SHP77 treated with DMSO at 0.1 percent for 48 hours (cell line): ENCODE results near the gene METTL23.
A peak's percentile ranks its signal among the peaks of the same experiment; 100 is the strongest.
"Not testable (repeated sequence)": the region's sequence is repeated elsewhere in the genome, so short reads cannot be mapped to it uniquely, and the experiment has no call there.

ENCODE experiments used
- DNase-seq: peaks from one replicate; lab custom pipeline; 2025; lab: John Stamatoyannopoulos, UW

The METTL23 gene

DNA sequence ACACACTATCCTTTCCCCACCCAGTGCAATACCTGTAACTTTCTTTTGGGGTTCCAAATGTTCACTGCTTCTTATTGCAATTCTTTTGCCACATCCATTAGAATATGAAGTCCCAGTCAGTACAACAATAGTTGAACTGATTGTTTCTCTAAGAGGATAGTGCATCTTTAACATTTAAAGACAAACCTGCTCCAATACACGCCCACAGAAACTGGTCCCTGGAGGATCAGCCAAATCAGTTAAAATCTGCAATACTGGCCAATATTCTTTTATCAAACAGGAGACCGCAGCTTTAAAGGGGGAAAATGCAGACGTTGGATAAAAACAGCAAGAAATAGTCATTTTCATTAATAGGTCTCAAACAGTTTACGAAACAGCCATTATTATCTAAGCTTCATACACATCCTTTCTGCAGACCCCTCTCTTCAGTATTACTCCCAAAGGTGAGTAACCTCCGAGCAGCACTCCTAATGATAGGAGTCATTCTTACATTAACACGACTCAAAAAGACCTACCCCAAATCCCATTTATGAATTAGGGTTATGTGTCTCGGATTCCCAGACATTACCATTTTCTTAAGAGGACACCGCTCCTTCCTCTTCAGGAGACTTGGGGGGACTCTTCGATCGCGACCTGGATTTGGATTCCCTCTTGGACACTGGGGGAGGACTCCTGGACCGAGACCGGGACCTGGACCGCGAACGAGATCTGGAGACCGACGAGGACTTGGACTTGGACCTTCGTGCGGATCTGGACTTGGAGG lies 9.1 kb downstream of the METTL23 start:
- DNase-seq, result no peak

DNA sequence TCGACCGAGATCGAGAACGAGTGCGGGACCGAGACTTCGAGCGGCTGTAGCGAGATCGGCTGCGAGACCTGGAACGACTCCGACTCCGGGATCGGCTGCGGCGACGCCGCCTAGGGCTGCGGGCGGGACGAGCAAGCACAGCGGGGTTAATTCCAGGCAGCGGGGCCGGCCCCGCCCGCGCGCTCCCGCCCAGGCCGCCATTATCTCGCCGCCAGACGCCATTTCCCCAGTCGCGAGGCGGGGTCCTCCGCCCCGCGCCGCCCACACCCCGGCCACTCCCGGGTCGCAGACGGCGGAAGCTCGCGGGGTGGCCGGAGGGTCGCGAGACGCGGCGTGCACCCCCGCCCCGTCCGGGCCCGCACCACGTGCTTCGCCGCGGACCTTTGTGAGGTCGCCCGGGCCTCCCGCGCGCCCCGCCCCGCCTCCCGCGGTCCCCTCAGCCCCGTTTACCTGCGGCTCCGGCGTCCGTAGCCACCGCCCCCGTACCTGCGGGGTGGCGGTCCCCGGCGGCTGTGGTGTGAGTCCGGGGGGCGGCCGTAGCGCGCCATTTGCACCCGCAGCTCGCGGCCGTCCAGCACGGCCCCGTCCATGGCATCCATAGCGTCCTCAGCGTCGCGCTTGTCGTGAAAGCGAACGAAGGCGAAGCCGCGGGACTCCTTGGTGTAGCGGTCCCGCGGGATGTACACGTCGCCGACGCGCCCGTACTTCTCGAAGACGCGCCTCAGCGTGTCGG lies 9.9 kb downstream of the METTL23 start:
- no peak for DNase-seq

DNA sequence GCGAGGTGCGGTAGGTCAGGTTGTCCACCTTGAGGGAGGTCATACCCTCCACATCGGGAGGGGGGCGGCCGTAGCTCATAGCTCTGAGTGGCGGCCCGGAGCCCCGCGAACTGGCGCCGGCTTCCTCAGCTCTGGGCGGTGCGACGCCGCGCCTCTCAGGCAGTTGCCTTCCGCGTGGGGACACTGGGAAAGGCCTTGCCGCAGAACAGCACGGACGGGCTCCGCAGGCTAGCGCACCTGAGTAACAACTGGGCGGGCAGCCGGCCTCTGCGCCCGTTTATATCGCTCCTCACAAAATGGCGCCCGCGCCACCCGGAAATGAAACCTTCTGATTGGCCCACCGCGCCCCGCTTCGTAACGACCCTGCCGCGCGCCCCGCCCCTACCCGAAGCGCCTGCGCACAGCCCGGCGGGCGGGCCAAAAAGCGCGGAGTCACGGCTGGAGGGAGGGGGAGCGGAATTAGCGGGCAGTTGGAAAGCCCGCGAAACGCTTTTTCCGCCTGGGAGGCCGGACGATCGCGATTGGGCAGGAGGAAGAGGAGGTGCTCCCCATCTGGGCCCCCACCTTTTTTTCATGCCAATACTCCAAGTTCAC lies 10.5 kb downstream of the METTL23 start, which contains the start of gene SRSF2:
SRSF2 (minus strand) TSS at position 250 of the 594 bp plus-strand sequence; CDS start at position 79, 171 bp downstream.
- DNase-seq, result peak; percentile 94

- peak; percentile 89 for DNase-seq
Measured at GRCh38 chr17:76737676-76738467, 11.2 kb downstream of the METTL23 start, which contains the start of gene MFSD11. MFSD11 (plus strand) TSS chr17:76738119; CDS start chr17:76738353, 234 bp downstream.

- no peak for DNase-seq
Measured at GRCh38 chr17:76738468-76738850, 11.8 kb downstream of the METTL23 start.

- DNase-seq, result not testable (repeated sequence)
Measured at GRCh38 chr17:76739568-76740115, 13.0 kb downstream of the METTL23 start.

GRCh38 chr17:76740329-76741118 lies 13.9 kb downstream of the METTL23 start:
- DNase-seq, result no peak

- DNase-seq, result no peak
Measured at GRCh38 chr17:76742958-76743357, 16.3 kb downstream of the METTL23 start.

- DNase-seq, result no peak
Measured at GRCh38 chr17:76744747-76745146, 18.1 kb downstream of the METTL23 start.

DNA sequence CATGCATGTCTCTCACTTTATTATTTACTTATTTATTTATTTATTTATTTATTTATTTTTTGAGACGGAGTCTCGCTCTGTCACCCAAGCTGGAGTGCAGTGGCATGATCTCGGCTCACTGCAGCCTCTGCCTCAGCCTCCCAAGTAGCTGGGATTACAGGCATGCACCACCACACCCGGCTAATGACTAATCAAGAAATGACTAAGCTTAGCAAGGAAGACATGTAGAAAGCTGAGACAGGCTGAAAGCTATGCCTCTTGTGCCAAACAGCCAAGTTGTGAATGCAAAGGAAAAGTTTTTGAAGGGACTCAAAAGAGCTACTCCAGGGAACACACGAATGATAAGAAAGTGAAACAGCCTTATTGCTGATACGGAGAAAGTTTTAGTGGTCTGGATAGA lies 19.1 kb downstream of the METTL23 start:
- DNase-seq, result not testable (repeated sequence)

- no peak for DNase-seq
Measured at GRCh38 chr17:76747716-76748363, 21.2 kb downstream of the METTL23 start.

DNA sequence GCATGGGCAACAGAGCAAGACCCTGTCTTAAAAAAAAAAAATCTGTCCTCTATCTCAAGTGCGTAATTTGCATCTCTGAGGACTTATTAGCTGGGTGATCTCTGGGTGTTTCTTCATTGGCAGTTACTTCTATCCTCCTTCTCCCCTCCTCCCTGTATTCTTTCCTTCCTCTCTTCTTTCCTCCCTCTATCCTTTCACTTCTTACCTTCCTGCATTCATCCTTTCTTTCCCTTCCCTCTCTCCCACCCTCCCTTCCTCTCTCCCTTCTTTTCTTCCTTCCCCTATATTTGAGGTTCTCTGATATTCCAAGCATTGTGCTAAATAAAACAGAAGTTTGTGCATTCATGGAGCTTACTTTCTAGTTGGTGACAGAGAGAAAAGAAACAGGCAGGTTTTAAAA lies 22.0 kb downstream of the METTL23 start:
- no peak for DNase-seq

GRCh38 chr17:76751416-76751993 lies 24.9 kb downstream of the METTL23 start:
- no peak for DNase-seq

GRCh38 chr17:76752006-76752405 lies 25.4 kb downstream of the METTL23 start:
- DNase-seq, result no peak

- no peak for DNase-seq
Measured at GRCh38 chr17:76753061-76753961, 26.7 kb downstream of the METTL23 start.

- DNase-seq, result no peak
Measured at GRCh38 chr17:76755285-76755684, 28.6 kb downstream of the METTL23 start.

DNA sequence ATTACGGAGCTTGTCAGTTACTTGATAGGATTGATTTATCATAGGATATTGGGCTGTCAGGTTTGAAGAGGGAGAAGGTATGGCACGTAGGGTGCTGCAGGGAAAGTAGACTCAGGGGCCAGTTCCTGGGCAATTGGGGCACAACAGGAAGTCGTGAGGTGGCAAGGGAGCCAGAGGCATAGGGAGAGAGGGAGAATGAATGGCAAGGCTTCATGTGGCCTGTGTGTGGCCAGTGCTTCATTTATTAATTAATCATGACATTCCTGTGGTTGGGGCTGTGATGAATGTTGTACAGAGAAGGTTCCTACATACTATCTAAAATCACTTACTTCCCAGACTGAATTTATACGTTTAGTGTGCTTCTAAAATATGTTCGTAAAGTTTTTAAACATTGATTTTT lies 30.6 kb downstream of the METTL23 start:
- no peak for DNase-seq

DNA sequence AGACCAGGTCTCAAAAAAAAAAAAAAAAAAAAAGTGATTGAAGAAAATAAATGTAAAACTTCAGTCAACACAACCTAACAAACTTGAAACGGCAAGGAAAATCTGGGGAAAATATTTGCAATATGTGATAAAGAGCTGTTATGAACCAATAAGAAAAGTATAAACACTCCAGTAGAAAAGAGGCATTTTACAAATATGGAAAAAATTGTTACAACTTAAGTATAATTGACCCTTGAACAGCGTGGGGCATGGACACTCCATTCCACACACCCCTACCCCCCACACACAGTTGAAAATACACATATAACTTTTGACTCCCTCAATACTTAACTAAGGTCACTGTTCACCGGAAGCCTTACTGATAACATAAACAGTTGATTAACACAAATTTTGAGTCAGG lies 31.9 kb downstream of the METTL23 start:
- DNase-seq, result no peak
